ENCODE measurements around the gene KIAA0319L.
A peak's percentile ranks its signal among the peaks of the same experiment; 100 is the strongest.

Gene KIAA0319L

DNA sequence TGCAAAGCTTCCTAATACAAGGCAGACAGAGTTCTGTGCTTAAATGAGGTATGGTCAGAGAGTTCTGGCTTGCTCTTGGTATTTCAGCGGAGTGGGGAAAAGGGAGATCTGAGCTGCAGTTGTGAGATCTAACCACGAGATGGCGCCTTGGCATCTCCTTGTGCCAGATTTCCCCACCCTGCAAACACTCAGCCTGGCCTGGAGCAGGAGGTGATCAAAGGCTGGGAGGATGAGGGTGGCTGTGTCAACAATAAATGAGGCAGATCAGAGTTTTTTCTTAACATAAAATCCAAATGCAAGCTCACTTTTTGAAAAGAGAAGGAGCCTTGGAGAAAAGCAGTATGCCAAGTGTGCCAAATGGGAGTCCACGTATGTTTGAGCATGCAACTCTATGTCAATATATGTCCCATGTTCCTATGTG, 11.8 kb upstream of the KIAA0319L start:
- H3K4me3 ChIP-seq (ENCODE audit: low read length), result no peak overlapping the region
- TF ChIP-seq, protein P1, sequence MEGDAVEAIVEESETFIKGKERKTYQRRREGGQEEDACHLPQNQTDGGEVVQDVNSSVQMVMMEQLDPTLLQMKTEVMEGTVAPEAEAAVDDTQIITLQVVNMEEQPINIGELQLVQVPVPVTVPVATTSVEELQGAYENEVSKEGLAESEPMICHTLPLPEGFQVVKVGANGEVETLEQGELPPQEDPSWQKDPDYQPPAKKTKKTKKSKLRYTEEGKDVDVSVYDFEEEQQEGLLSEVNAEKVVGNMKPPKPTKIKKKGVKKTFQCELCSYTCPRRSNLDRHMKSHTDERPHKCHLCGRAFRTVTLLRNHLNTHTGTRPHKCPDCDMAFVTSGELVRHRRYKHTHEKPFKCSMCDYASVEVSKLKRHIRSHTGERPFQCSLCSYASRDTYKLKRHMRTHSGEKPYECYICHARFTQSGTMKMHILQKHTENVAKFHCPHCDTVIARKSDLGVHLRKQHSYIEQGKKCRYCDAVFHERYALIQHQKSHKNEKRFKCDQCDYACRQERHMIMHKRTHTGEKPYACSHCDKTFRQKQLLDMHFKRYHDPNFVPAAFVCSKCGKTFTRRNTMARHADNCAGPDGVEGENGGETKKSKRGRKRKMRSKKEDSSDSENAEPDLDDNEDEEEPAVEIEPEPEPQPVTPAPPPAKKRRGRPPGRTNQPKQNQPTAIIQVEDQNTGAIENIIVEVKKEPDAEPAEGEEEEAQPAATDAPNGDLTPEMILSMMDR (conservative IDR thresholded peaks at IDR 0.05; ENCODE audit: low read length), result peak; percentile 96
- DNase-seq (ENCODE audit: low read depth), result peak; percentile 60

DNA sequence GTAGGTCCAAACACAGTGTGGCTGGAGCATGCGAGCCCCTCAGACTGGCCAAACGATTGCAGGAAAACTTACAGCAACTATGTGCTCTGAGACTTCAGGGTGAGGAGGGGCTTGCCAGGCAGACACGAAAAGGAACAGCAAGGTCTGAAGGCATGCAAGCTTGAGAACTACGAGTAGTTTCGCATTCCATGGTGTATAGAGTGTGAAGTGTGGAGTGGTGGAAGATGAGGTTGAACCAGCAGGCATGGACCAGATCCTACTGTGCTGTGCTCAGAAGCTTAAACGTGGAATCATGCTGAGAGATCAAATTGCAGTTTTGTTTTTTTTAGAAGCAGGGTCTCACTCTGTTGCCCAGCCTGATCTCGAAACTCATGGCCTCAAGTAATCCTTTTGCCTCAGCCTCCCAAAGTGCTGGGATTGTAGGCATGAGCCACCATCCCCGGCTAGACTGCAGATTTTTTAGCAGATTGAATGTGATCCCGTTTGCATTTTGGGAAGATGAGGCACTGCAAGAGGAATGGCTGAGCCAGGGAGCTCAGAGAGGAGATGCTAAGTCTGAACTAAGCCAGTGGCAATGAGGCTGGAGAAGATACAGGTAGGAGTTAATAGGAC, 10.8 kb upstream of the KIAA0319L start:
- no peak for DNase-seq (ENCODE audit: low read depth)
- TF ChIP-seq, protein P1 (conservative IDR thresholded peaks at IDR 0.05; ENCODE audit: low read length), result no peak
- no peak overlapping the region for H3K4me3 ChIP-seq (ENCODE audit: low read length)

DNA sequence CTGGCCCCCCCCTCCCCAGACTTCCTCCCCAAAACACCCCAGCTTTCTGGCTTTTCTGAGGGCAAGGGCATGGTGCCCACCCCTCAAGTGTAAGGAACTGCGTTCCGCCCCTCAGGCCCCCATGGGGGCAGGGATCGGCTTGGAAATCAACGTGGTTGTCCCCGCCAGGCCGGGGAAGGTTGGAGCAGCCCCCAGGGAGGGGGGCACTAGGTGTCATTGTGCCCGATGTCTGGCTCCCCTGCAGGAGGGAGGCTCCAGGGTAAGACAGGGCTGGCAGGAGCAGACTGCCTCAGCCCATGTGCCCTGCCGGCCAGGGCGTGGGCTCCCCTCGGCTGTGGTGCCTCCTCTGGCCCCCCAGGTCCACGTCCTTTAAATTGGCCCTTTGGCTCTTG, 8.5 kb upstream of the KIAA0319L start:
- TF ChIP-seq, protein P1 (conservative IDR thresholded peaks at IDR 0.05; ENCODE audit: low read length), result no peak
- no peak for DNase-seq (ENCODE audit: low read depth)
- no peak overlapping the region for H3K4me3 ChIP-seq (ENCODE audit: low read length)

DNA sequence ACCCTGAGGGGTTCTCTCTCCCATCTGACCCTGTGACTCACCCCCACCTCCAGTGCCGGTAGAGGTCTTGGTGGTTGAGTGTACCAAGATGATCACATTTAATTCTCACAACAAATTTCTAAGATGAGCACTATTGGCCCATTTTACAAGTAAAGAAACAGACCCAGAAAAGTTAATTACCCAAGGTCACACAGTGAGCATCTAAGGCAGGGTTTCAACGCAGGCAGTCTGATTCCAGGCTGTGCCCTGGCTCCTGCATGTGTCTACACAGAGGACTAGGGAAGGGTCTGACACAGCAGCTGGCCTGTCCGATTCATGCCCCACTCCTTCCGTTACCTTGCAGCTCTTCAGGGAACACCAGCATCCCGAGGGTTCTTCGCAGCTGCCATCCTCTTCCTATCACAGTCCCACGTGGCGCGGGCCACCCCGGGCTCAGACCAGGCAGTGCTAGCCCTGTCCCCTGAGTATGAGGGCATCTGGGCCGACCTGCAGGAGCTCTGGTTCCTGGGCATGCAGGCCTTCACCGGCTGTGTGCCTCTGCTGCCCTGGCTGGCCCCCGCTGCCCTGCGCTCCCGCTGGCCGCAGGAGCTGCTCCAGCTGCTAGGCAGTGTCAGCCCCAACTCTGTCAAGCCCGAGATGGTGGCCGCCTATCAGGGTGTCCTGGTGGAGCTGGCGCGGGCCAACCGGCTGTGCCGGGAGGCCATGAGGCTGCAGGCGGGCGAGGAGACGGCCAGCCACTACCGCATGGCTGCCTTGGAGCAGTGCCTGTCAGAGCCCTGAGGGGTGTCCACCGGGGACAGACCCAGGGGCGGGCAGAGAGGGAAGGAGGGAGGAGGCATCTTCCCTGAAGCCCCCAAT, 7.9 kb upstream of the KIAA0319L start:
- H3K4me3 ChIP-seq (ENCODE audit: low read length), result no peak overlapping the region
- no peak for DNase-seq (ENCODE audit: low read depth)
- TF ChIP-seq, protein P1 (conservative IDR thresholded peaks at IDR 0.05; ENCODE audit: low read length), result no peak

DNA sequence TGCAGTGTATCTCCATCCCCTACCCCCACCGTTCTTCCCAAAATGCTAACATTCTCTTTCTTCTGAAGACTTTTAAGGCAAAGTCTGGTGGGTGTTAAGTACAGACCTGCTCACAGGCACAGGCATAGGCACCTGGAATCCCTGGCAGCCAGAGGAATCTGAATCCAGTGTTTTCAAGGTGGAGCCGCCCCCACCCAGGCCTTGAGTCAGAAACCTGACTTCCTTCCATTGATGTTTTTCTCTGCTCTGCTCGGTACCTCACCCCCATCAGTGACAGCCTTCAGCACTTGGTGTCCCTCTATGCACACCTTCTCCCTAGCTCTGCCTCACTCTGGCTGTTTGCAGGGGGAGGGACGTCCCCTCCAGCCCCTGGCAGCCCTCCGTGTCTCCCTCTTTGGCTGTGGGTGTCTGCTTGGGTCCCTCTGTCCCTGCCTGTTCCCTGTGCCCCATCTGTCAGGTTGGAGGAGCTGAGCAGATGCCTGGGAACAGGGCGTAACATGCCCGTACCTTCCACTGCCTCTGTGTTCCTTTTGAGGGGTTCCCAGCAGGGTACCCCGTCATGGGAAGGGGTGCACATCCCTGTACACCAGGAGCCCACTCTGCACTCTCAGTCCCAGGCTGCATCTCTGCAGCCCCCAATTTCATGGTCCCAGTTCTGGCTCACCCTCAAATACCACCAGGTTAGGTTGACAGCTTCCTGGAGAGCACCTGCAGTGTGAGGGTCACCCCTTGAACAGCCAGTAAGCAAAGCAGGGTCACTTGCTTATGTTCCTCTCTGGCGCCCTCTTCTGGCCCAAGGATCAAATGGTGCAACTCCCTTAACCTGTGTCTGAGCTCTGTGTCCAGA, 7.1 kb upstream of the KIAA0319L start:
- H3K4me3 ChIP-seq (ENCODE audit: low read length), result no peak overlapping the region

DNA sequence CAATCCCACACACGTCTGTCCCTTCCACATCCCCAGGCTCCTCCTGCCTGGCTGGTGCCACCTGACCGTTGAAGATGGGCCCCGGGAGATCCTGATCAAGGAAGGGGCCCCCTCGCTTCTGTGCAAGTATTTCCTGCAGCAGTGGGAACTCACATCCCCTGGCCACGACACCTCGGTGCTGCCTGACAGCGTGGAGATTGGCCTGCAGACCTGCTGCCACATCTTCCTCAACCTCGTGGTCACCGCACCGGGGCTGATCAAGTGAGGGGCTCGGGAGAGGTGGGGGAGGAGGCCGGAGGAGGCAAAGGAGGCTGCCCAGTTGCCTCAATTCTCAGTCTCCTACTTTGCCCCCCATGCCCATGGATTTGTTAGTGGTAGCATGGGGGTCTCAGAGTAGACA, 6.0 kb upstream of the KIAA0319L start:
- TF ChIP-seq, protein P1 (conservative IDR thresholded peaks at IDR 0.05; ENCODE audit: low read length), result no peak
- no peak for DNase-seq (ENCODE audit: low read depth)
- no peak overlapping the region for H3K4me3 ChIP-seq (ENCODE audit: low read length)

More for the DNA sequence above, 7.1 kb upstream of the KIAA0319L start:
- TF ChIP-seq, protein P1 (conservative IDR thresholded peaks at IDR 0.05; ENCODE audit: low read length), result peak; percentile 91
- DNase-seq (ENCODE audit: low read depth), result peak; percentile 74
